GM13977 (cell line): ENCODE results near the gene KLF6.

Experiments
- DNase-seq: peaks from one replicate; pipeline ENCODE4 v3.0.0; 2012; ENCODE audit warnings: low spot score
- in situ Hi-C: fragments of 300-500 bp; cut with MboI; formaldehyde crosslinking; loops from one replicate; pipeline ENCODE4 v1.12.0; 2022; ENCODE audit warnings: low sequenced_read_pairs, low pct_unique_long_range_greater_than_20kb, mixed read lengths, inconsistent platforms; ENCODE audit not compliant: unreplicated experiment
- TF ChIP-seq, protein P1 (sequence below): IDR thresholded peaks from 2 replicates; pipeline ENCODE4 v1.5.1; 2012; ENCODE audit warnings: mild to moderate bottlenecking, control low read depth; ENCODE audit not compliant: insufficient read depth; ENCODE audit errors: extremely low read depth, missing control alignments

KLF6 gene

DNA sequence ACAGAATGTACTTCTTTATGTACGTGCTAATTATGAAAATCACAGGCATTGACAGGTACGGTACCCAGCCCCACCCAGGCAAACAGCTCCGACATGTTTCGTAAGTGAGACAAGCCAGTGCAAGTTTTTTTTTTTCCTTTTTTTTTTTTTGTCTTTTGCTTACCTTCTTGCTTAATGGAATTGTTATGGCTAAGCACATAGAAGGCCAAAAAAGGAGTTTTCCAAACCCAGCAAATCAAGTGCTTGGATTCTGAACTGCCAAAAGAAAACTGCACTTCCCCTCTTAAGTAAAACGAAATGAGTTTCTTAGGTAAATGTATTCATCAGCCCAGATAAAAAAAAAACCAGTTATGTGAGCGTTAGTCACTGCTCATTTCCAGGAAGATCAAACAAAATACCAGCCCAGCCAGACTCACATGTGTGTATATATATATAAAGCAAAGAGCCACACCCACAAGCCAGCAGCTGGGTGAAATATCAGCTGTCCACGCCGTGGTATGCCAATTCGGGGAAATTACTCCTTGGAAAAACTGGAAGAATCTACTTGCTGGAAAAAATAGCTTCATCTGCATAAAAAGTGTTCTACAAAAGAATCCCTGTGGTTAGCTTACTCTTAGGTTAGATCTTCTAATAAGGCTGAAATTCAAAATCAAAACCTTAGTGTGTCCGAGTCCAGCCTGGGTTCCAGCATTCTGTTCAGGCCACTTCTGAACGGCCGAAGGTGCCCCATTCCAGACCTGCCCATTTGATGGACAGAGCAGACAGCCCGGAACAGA lies 8.0 kb downstream of the KLF6 start:
- TF ChIP-seq, protein P1, sequence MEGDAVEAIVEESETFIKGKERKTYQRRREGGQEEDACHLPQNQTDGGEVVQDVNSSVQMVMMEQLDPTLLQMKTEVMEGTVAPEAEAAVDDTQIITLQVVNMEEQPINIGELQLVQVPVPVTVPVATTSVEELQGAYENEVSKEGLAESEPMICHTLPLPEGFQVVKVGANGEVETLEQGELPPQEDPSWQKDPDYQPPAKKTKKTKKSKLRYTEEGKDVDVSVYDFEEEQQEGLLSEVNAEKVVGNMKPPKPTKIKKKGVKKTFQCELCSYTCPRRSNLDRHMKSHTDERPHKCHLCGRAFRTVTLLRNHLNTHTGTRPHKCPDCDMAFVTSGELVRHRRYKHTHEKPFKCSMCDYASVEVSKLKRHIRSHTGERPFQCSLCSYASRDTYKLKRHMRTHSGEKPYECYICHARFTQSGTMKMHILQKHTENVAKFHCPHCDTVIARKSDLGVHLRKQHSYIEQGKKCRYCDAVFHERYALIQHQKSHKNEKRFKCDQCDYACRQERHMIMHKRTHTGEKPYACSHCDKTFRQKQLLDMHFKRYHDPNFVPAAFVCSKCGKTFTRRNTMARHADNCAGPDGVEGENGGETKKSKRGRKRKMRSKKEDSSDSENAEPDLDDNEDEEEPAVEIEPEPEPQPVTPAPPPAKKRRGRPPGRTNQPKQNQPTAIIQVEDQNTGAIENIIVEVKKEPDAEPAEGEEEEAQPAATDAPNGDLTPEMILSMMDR, result no peak
- in situ Hi-C loops, result no loop called here
- no peak for DNase-seq

DNA sequence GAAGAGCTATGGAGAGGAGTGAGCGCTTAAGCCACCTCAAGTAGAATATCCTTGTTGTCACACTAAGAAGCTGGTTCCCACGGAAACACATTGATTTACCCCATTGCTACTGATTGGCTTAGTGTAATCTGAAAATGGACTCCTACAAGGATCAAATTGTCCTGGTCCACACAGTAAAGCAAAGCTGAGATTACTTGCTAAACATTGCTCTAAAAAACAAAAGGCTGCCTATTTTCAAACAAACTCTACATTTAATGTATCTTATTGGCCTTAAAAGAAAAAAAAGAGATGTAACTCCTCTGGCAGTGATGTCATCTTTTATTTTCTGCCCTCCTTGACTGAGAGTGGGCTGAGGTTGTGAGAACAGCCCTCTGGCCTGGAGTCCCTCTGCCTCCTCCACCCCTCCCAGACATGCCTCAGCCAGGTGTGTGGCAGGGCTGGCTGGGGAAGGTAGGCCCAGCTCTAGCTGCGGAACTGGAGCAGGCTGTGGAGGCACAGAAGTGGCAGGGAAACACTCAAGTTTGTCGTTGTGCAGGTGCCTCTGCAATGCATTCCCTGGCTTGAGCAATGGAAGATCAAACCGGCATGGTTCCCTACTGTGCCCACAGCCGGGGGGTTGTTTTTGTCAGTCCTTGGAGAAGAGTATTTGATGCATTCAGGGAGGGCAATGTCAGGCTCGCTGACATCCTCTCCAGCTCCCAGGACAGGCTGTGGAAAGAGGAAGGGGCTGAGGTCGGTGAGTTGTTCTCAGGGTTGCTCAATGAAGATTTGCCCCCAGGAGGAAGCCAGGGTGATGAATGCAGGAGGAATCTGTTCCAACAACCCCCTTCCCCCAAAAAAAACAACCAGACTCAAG lies 9.1 kb downstream of the KLF6 start:
- in situ Hi-C loops, result no loop called here
- TF ChIP-seq, protein P1, result no peak
- no peak for DNase-seq

- in situ Hi-C loops, result no loop called here
- no peak for DNase-seq
- TF ChIP-seq, protein P1, result no peak
Observed at GRCh38 chr10:3774814-3775695, 10.0 kb downstream of the KLF6 start.

- no peak for DNase-seq
- in situ Hi-C loops, result no loop called here
- TF ChIP-seq, protein P1, result no peak
Observed at GRCh38 chr10:3774018-3774813, 10.8 kb downstream of the KLF6 start.

DNA sequence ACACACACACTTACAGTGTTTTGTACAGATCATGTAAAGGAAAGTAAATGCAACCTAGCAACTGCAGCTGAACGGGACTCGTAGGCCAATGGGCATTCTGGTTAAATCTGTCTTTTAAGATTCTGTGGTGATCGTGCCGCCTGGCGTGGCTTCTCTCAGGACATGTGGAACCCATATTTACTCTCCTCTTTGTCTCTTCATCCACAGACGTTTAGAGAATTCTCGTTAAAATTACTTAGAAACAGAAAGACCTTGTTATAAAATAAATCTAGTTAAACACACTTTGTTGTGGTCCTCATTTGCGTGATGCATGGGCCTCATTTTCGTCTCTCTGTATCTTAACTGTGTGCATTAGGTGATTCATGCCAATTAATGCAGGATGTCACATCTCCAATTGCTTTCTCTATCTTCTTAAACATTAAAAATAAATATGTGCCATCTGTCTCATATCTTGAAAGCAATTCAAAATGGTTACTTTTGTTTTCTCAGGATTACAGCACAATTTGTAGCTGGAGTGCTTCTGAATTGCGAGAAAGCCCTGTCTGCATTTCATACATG lies 11.5 kb downstream of the KLF6 start:
- in situ Hi-C loops, result no loop called here
- DNase-seq, result no peak
- TF ChIP-seq, protein P1, result no peak
